Right lung (tissue), 10 donors: Measurements from ENCODE around the gene MMP11. TPM values are rescaled to one million over a fixed set of nuclear protein-coding genes. Genes with fewer than 3 reads are reported as not detected.
"Not testable (repeated sequence)": the region's sequence is repeated elsewhere in the genome, so short reads cannot be mapped to it uniquely, and the experiment has no call there.

Experiments
- DNase-seq, 2 donors: peaks; one replicate each; pipeline ENCODE4 v3.0.0-alpha.2; 2013
- long read RNA-seq, 8 donors: transcript quantifications; one replicate each; lab custom pipeline, GENCODE V29; 2026
- polyA plus RNA-seq, 5 donors: library from polyadenylated mRNA; unstranded; fragments of 120-200 nt; gene quantifications; one replicate each; pipeline versions ENCODE4 v1.2.1 to v1.2.3, GENCODE V29; 2013; ENCODE audit warnings: inconsistent platforms in 1 of 5, low replicate concordance in 1 of 5; ENCODE audit not compliant: insufficient read length in 5 of 5, insufficient read depth in 1 of 5

Gene MMP11, protein sequence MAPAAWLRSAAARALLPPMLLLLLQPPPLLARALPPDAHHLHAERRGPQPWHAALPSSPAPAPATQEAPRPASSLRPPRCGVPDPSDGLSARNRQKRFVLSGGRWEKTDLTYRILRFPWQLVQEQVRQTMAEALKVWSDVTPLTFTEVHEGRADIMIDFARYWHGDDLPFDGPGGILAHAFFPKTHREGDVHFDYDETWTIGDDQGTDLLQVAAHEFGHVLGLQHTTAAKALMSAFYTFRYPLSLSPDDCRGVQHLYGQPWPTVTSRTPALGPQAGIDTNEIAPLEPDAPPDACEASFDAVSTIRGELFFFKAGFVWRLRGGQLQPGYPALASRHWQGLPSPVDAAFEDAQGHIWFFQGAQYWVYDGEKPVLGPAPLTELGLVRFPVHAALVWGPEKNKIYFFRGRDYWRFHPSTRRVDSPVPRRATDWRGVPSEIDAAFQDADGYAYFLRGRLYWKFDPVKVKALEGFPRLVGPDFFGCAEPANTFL
- polyA plus RNA-seq: 10 to 100 TPM in 2 of 5 donors, 1 to 10 TPM in 3; 7.5 to 12.5 (median 9.4) TPM
- long read RNA-seq, donor 1, transcript MMP11-201 (8 exons, 2,291 nt): major isoform, 5 of 6 reads
- long read RNA-seq, donor 1, partial matches to known transcripts: 0 of 6 reads
- long read RNA-seq, donor 1, other reads (novel, unspliced or antisense): 0 of 6 reads
- long read RNA-seq, donor 2, partial matches to known transcripts: 0 of 2 reads
- long read RNA-seq, donor 2, other reads (novel, unspliced or antisense): 0 of 2 reads
- long read RNA-seq, donor 3, partial matches to known transcripts: 0 of 2 reads
- long read RNA-seq, donor 3, other reads (novel, unspliced or antisense): 0 of 2 reads
- long read RNA-seq, donor 4, partial matches to known transcripts: 0 of 1 reads
- long read RNA-seq, donor 4, other reads (novel, unspliced or antisense): 0 of 1 reads
- long read RNA-seq, donor 5, partial matches to known transcripts: 0 of 2 reads
- long read RNA-seq, donor 5, other reads (novel, unspliced or antisense): 0 of 2 reads
- long read RNA-seq, donor 6, partial matches to known transcripts: 40 of 42 reads
- long read RNA-seq, donor 6, other reads (novel, unspliced or antisense): 0 of 42 reads
- long read RNA-seq, donor 7, partial matches to known transcripts: 0 of 3 reads
- long read RNA-seq, donor 7, other reads (novel, unspliced or antisense): 0 of 3 reads
- long read RNA-seq, donor 8, partial matches to known transcripts: 0 of 3 reads
- long read RNA-seq, donor 8, other reads (novel, unspliced or antisense): 0 of 3 reads

DNA sequence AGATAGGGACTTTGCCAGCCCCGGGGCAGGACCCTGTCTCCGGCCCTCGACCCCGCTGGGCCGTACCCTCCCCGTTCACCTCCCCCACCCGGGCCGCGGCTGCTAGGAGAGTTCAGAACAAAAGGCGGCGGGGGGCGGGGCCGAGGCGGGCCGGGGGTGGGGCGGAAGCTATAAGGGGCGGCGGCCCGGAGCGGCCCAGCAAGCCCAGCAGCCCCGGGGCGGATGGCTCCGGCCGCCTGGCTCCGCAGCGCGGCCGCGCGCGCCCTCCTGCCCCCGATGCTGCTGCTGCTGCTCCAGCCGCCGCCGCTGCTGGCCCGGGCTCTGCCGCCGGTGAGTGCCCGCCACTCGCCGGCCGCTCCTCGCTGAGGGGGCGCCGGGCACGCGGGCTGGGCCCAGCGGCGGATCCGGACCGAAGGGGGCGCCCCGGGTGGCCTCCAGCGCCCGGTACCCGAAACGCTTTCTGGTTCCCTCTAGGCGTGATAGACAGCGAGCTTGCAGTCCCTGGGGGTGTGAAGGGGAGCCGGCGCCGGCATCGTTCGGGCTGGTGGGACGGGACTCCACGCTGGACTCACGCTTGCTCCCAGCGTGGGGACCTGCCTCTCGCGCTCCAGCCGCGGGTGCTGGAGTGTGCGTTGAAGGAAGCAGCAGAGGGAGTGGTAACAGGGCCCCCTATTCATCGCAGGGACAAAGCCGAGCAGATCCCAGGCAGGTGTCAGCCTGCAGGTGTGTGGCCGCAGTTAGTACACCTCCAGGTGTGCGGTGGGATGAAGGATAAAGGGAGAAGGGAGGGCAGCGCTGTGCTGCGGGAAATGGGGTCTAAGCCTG lies at the start of gene MMP11:
Gene MMP11 (plus strand): TSS at position 201 of the 825 bp plus-strand sequence. CDS start 22 bp downstream, at position 223.
- DNase-seq: no peak

DNA sequence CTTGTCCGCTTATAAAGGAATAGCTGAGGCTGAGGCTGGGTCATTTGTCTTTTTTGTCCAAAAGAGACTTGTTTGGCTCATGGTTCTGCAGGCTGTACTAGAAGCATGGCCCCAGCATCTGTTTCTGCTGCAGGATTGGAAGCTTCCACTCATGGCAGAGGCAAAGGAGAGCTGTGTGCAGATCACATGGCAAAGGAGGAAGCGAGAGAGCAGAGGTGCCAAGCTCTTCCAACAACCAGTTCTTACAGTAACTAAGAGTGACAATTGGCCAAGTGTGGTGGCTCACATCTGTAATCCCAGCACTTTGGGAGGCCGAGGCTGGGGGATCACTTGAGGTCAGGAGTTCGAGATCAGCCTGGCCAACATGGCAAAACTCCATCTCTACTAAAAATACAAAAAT lies 44.5 kb upstream of the MMP11 start:
- not testable (repeated sequence) for DNase-seq

DNA sequence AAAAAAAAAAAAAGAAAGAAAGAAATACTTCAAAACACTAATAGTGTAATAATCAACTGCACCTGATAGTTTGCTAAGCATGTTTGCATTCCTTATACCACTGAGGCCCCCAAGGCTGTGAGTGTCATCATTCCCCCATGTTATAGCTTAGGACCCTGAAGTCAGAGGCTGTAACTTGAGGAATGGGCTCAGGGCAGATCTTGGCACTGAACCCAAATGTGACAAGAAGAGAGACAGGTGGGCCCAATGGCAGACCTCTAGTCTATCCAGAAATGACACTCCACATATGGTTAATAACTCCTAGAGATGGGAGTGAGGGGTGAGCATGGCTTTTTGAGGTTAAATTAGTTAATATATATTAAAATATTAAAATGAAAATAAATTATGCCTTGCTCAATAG lies 35.0 kb upstream of the MMP11 start:
- DNase-seq: no peak

DNA sequence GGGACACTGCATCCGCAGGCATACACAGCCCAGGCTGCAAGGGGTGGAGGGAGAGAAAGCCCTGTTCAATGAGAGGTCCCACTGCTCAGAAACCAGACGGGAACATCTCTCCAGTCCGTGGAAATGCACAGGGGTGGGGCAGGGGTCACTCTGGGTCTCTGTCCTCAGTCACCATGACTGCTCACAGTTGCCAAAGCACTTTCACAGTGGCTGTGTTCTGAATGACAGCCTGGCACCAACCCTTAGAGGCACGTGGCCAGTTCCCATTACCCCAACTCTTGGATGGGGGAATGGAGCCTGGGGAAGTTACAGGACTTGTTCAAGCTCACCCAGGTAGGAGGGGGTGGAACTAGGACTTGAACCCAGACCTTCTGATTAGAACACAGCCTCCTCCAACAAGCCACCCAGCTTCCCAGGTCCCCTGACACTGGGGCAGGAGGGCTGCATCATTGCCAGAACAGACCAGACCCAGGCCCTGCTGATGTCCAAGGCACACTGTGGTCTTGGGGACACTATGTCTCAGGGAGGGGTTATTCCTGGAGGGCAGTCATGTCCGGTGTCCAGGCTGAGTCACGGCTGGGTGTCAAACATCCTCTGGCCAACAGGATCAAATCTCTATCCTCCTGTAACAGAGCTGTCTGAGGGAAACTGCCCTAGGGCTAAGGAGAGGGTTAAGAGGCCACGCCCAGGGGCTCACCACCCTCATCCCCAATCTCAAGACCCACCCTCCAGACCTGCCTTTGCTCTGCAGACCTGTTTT lies 30.0 kb upstream of the MMP11 start:
- DNase-seq: no peak

DNA sequence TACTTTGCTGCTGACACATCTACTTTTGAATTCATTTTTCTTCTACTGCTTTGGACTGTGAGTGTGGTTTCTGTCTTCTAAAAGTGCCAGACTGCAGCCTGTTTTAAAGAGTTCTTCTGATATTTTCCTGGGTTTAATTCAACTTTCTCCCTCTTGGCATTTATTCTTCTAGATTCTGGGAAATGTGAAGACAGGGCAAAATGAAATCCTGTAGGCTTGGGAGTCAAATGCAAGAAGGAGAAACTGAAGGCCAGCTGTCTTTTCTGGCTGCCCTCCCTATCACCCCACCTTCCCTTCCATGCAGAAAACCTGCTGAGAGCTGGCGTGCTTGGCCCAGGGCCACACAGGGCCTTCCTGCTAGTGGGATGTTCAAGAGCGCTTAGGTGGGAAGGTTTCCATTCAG lies 29.3 kb upstream of the MMP11 start:
- no peak for DNase-seq

DNA sequence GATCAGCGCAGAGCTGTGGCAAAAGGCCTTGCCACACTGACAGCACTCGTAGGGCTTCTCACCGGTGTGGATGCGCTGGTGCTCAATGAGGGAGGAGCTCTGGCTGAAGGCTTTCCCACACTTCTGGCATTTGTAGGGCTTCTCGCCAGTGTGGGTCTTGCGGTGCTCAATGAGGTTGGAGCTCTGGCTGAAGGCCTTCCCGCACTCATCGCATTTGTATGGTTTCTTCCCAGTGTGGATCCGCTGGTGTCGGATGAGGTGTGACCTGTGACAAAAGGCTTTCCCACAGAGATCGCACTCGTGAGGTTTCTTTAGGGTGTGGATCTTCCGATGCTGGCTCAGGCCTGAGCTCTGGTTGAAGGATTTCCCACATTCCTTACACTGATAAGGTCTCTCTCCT lies 28.6 kb upstream of the MMP11 start:
- DNase-seq: no peak

DNA sequence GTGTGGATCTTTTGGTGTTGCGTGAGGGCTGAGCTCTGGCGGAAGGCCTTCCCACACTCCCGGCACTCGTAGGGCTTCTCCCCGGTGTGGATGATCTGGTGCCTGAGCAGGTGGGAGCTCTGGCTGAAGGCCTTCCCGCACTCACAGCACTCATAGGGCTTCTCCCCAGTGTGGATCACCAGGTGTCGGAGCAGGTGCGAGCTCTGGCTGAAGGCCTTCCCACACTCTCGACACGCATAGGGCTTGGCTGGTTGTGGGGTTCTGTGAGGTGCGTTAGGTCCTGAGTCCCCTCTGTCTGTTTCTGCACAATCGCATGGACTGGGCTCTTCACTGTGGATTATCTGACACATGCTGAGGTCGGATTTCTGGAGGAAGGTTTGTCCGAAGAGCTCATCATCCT lies 28.2 kb upstream of the MMP11 start:
- DNase-seq: no peak

DNA sequence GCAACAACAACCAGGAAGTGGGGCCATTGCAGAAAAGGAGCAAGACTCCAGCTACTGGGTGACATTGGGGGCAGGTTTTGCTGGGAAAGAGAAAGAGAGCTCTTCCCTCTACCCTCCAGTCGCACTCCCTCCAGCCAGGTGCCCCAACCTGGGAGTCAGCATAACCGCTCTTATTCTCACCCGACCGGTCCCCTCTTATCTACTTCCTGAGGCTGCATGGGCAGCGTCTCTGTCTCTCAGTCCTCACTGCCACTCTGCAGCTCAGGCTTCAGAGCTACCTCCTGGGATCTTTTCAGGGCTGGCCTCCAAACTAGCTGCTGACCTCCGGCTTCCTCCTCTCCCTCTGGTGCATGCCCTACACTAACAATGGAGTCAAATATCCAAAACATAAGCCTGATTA lies 26.9 kb upstream of the MMP11 start:
- DNase-seq: no peak

DNA sequence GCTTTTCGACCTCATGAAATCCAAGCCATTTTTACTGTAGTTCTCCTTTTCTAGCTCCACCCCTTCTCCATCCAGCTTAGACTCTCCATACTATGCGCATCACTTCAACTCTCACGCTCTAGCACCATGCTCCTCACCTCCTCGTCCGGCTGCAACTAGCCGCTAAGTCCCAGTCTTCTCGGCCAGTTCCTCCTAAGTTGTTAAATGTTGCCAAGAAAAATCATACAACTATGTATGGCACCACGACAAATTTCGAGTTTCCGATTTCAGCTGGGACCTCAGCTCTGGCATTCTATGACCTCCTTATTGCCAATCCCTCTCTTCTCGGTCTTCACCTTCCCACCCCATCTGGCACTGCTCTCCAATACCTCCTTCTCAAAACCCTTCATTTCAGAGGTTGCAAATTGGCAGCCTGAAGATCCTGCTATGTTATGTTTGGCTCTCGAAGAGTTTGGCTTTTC lies 22.8 kb upstream of the MMP11 start:
- DNase-seq: no peak

DNA sequence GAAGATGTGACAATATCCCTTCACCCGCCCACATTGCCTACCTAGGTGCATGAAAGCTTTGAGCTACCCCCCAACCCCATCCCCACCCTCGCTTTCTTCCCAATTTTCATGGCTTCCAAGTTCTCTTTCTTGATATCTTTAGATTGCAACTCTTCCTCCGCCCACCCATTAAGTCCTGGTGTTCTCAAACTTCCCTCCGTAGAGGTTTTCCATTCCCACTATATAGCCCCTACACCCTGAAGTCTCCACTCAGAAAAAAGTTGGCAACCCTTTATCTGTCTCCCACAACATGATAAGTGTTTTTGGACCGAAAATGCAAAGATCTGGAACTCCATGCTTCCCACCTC lies 22.3 kb upstream of the MMP11 start:
- no peak for DNase-seq

DNA sequence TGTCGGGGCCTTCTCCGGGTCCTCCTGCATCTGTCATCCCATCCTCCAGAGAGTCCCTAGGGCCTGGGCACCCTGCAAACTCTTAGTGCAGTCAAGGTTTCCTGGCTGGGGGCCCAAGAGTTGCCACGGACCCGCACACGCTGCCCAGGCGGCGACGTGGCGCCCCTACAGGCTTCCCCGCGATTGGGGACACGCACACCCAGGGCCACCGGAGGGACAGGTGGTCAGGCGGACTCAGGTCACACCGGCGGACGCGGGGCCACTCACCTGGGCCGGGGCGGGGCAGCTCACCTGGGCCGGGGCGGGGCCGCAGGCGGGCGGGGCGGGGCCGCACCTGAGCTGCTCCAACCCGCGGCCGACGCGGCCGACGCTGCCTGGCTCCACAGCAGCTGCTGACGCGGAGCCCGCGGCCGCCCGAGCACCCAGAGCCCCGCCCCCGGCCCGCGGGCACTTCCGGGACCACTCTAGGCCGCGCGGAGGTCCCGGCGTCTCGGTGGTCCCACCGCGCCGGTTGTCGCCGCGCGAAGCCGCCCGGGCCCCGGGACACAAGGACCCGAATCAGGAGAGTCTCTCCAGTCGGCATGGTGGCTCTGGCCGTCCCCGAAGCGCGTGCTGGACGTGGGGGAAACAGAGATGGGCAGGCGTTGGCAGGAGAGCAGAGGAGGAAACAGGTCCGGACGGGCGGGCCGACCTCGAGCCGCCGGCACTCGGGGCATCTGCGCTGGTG lies 21.8 kb upstream of the MMP11 start, which contains the start of gene ZNF70:
Gene ZNF70 (minus strand): TSS at position 399 of the 727 bp plus-strand sequence. CDS start 5,972 bp downstream, outside the sequence.
- DNase-seq: peak; percentile 83 to 87

DNA sequence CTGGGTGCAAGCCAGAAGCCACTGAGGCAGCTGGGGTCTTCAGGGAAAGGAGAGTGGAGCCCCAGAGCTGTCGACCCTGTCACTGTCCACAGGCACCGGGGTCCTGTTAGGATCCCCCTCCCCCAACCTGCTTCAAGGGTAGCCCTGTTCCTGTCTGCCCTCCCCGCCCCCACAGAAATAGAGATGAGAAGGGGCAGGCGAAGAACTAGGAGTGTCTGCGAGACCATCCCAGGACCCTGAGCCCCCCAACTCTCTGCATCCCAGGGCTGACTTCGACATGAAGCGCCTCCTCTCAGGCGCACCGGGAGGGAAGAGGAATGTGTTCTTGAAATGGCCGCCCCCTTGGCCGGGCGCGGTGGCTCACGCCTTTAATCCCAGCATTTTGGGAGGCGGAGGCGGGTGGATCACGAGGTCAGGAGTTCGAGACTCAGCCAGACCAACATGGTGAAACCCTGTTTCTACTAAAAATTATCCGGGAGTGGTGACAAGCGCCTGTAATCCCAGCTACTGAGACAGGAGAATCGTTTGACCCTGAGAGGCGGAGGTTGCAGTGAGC lies 21.1 kb upstream of the MMP11 start:
- DNase-seq: no peak

DNA sequence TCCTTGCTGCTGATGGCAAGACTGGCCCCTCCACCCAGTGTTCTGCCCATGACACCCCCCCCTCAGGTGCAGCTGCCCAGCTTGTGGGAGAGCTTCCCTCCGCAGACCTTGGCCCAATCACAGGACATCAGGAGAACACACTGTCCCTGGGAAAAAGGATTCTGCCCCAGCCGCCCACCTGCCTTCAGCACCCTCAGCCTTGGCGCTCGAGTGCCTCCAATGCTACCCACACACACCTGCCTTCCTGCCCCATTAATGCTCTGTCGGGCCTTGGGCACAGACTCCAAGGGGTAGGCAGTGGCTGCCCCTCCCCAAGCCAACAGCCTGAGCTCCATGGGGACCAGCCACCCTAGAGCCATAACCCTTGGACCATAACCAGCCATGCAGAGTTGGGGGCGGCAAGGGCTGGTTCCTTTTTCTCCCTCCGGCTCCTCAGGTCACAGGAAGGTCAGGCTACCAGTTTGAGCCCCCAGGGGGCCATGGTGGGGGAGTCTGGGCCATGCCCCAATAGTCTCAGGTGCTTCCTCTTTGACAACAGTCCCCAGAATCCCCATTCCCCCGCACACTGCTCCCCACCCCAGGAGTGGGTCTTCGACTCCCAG lies 20.5 kb upstream of the MMP11 start:
- no peak for DNase-seq

DNA sequence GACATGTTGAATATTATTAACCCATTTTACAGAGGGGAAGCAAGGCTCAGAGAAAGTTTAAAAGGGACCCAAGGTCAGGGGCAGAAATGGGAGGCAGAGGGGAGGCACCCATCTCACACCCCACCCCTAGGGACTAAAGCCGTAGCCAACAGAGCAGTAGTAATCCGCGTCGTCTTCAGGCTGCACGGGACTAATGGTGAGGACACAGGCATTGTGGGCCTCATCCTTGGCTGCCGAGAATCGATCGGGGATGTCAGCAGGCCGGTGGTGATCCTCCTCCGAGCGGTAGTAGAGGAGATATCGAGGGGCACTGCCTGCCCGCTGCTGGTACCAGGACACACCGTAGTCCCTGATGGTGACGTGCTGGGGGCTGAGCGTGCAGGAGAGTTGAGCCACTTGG lies 19.9 kb upstream of the MMP11 start:
- DNase-seq: no peak

DNA sequence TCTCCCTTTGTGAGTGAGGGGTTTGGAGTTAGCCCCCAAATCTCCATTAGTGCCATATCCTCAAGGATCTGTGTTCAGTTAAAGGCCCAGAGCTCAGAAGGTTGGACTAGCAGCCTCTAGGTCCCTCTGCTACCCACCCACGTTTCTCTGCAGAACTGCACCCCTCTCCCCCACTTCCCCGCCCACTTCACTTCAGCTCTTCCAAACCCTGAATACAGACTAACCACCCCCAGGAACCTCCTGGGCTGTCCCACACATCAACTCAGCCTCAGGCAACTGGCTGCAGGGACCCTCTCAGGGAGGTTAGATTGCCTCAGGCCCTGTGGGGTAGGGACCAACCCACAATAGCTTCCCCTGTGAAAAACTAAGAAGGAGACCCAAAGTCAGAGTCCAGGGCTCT lies 19.3 kb upstream of the MMP11 start:
- DNase-seq: no peak

DNA sequence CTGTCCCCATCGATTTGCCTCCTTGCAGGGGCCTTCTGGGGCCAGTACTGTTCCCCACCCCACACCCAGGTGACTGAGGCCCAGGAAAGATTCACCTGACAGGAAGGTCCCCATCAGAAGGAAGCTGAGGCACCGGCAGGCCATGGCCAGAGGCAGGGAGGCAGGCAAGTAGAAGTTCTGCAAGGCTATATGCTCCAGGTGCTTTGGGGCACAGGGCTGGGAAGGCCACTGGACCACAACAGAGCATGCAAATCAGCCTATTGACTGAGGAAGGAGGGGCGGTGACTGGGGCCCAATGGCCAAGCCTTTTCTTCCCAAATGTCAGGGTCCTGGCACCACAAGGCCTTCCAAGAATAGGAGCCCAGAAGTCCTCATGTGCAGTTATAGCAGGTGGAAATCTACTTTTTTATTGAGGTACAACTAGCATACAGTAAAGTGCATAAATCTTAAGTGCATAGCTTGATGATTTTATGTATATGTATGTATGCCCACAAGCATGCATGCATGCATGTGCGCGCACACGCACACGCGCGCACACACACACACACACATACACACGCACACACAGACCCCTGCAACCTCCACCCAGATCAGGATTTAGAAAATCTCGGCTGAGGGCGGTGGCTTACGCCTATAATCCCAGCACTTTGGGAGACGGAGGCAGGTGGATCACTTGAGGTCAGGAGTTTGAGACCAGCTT lies 18.3 kb upstream of the MMP11 start, which contains the start of gene VPREB3:
Gene VPREB3 (minus strand): TSS at position 206 of the 700 bp plus-strand sequence. CDS start 62 bp downstream, at position 144.
- DNase-seq: no peak

DNA sequence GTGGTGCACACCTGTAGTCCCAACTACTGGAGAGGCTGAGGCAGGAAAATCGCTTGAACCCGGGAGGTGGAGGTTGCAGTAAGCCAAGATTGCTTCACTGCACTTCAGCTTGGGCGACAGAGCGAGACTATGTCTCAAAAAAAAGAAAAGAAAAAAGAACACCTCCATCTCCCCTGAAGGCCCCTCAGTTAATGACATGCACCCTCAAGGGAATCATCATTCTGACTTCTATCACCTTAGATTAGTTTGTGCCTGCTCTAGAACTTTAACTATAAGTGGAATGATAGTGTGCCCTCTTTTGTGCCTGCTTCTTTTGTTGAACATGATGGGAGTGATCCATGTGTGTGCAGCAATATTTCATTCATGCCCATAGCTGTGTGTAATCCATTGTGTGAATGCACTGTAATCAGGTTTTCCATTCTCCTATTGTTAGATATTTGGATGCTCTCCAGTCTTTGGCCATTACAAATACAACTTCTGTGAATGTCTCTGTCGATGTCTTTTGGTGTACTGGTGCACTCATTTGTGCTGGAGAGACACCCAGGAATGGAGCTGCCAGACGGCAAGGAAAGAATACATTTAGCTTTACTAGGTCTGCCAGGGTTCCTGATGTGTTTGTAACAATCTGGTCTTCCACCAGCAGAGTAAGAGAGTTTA lies 17.5 kb upstream of the MMP11 start:
- no peak for DNase-seq
